Choroid plexus epithelial cell (primary cell): ENCODE results near the gene SKAP1.

Experiments
- DNase-seq: peaks from one replicate; pipeline ENCODE4 v3.0.0-alpha.2; 2010; ENCODE audit warnings: low read depth
- H3K4me3 ChIP-seq: 2 replicates; pipeline ENCODE4 v1.5.1; 2011; ENCODE audit warnings: low read depth, mild to moderate bottlenecking, control low read depth, low read length, moderate library complexity
- TF ChIP-seq, protein P1 (sequence below): conservative IDR thresholded peaks from 2 replicates; pipeline ENCODE4 v1.5.1; 2011; ENCODE audit warnings: low read depth, mild to moderate bottlenecking, control low read depth, inconsistent platforms, low read length, moderate library complexity

Gene SKAP1

DNA sequence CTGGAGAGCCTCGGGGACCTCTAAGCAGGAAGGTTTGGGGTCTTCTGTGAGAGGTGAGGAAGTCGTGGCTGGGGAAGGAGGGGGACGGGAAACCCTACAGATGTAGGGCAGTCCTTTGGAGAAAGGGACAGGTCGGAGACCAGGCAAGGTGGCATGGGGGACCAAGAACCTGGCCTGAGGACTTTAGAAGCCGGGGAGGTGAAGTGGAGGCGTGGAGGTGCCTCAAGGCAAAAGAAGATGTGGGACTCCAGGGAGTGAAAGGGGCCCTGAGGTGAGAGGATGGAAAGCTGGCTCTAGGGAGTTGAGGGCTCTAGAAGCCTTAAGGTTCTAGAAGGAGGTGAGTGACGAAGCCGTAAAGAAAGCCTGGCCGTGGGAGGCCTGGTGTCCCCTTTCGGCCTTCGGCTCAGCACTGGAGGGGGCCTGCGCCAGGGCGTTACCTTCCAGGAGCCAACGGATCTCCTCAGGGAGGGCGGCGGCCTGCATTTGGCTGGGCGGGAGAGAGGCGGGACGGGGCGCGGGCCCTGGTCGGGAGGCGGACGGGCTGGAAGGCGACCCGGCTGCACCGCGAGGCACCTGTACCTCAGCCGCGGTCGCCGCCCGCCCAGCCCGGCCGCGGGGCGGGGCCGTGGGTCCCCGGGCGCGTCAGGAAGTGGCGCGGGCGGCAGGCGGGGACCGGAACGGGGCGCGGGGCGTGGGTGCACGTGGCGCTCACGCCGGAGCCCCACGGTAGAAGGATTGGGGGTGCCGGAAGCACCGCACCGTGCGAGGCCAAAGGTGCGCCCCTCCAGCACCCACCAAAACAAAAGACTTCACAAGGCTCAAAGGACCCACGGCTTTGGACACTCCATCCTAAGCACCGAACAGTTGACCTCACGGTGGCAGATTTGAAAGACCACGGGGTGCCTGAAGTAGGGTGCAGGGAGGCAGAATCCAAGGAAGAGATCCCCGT, at the start of gene SKAP1:
SKAP1 (minus strand) TSS at position 577 of the 949 bp plus-strand sequence.
- no peak for DNase-seq
- no peak within 1 kb of the TSS for H3K4me3 ChIP-seq

DNA sequence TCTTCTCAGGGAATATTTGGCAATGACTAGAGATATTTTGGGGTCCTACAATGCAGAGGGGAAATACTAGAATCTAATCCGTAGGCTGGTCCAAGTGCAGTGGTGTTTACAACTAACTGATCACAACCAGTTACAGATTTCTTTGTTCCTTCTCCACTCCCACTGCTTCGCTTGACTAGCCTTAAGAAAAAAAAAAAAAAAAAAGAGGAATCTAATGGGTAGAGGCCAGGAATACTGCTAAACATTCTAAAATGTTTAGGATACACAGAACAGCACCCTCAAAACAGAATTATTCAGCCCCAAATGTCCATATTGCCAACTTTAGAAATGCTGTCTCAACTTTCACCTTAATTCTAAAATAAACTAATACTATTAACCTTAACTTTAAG, 49.0 kb upstream of the SKAP1 start:
- H3K4me3 ChIP-seq: no peak overlapping the region
- TF ChIP-seq, protein P1, sequence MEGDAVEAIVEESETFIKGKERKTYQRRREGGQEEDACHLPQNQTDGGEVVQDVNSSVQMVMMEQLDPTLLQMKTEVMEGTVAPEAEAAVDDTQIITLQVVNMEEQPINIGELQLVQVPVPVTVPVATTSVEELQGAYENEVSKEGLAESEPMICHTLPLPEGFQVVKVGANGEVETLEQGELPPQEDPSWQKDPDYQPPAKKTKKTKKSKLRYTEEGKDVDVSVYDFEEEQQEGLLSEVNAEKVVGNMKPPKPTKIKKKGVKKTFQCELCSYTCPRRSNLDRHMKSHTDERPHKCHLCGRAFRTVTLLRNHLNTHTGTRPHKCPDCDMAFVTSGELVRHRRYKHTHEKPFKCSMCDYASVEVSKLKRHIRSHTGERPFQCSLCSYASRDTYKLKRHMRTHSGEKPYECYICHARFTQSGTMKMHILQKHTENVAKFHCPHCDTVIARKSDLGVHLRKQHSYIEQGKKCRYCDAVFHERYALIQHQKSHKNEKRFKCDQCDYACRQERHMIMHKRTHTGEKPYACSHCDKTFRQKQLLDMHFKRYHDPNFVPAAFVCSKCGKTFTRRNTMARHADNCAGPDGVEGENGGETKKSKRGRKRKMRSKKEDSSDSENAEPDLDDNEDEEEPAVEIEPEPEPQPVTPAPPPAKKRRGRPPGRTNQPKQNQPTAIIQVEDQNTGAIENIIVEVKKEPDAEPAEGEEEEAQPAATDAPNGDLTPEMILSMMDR: no peak
- no peak for DNase-seq

More for the DNA sequence above, at the start of gene SKAP1:
- TF ChIP-seq, protein P1: no peak

DNA sequence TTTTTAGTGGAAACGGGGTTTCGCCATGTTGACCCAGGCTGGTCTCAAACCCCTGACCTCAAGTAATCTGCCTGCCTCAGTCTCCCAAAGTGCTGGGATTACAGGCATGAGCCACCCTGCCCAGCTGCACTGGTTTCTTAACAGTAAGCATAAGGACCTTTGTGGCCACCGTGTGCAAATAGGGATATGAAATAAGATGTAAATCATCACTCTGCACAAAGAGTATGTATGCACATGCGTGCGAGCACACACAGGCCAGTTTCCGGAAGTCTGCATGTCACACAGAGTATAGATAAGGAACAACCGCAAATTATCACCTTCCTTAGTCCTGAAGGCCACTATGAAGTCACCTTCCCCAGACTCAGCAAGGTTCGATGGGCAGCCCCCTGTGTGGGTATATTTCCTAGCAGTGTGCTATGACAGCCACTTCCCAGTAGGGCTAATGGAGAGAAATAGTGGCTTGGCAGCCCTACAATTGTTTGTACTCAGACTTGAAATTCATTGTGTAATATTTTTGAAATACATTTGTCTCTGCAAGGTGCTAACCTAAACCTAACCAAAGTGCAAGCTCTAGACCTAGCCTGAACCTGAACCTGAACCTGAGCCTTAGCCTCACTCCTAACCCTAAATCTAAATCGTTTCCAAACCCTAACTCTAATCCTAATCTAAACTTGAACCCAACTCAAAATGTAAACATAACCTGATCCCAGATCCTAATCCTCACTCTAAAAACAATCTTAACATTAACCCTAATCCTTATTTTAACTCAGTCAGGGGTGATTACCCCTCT, 48.4 kb upstream of the SKAP1 start:
- TF ChIP-seq, protein P1: peak; percentile 10
- peak; percentile 18 for DNase-seq
- H3K4me3 ChIP-seq: no peak overlapping the region

DNA sequence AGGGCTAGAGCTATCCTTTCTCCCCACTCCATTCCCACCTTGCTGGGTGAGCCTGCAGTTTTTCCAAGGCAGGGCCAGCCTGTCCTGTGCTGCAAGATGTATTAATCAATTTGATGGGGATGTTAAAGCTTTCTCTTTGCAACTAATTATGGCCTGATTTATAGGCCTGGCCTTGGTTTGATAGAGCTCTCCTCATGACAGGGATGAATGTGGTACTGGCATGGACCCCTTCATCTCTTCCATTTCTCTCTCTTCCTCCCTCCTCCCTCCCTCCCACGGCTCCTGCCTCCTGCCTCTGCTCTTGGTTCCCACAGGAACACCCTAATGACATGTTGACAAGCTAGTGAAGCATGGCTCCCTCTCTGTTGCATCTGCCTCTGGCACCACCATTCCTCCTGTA, 47.2 kb upstream of the SKAP1 start:
- H3K4me3 ChIP-seq: no peak overlapping the region

DNA sequence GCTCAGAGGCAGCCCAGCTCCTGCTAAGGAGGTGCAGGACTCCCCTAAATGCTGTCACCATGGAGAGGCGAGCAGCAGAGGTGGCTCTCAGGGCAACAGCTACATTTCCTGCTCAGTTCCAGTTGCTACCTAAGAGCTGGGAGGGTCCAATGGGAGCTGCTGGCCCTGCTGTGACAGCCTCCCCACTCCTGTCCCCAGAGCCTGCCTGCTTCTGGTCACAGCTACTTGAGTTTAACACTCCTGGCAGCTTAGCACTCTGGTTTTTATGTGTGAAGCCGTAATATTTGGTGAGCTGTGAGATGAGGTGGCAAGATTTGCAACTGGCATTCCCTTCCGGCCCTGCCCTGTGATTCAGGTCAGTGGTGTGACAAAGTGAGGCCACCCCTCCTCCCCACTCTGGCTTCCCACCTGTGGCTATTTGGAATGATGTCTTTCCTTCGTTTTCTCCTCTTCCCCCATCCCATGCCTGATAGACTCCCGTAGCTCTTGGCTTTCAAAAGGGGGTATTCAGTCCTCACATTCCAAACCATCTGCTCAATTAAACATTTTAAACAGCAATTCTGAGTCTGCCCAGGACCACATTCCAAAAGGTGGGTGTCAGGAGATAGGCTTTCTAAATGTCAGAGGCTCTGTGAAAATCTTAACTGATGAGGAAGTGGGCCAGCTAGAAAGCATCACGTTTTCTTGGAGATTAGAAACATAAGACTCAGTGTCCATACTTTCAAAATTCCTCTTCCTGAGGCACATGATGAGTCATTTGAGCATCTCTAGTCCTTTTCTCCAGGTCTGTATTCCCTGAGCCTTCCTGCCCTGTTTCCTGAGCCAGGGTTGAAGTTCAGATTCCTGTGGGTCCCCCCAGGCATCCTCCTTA, 42.6 kb upstream of the SKAP1 start:
- TF ChIP-seq, protein P1: no peak
- peak; percentile 40 for DNase-seq
- no peak overlapping the region for H3K4me3 ChIP-seq

More for the DNA sequence above, 47.2 kb upstream of the SKAP1 start:
- no peak for DNase-seq
- TF ChIP-seq, protein P1: no peak

DNA sequence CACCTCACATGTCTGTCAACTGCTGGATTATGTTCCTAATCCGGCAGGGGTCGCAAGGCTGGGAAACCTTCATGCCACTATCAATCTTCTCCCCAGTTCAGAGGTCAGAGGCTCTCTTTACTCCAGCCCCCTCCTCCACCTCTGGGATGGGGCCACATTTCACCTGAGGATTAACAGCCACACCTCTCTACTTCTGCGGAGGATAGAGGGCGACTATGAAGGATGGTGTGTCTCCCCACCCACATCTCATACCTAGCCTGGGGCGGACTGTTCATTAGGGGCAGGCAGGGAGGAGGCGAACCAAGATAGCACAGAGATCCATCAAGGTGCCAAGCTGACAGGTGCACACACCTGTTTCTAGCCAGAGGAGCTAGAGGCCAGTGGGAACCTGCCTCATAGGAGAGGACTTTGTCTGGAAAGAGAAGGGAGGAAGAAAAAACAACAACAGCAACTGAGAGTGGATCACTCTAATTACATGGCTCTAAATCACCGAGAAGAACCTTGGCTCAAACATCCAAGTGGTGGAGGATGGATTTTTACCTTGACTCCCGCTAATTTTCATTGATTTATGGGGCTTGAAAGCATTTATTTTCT, 41.9 kb upstream of the SKAP1 start:
- TF ChIP-seq, protein P1: no peak
- H3K4me3 ChIP-seq: no peak overlapping the region
- DNase-seq: no peak
